Keratinocyte (primary cell): ENCODE measurements around the gene SNCG.

Experiments
- EZH2 ChIP-seq: IDR thresholded peaks from one replicate; pipeline ENCODE4 v1.6.1; 2012; ENCODE audit warnings: inconsistent platforms, mild to moderate bottlenecking, low read length, moderate library complexity
- TF ChIP-seq, protein P1 (sequence below), 3 experiments: IDR thresholded peaks in 1 of 3; conservative IDR thresholded peaks in 1 of 3; optimal IDR thresholded peaks in 1 of 3; 2 replicates in 2 of 3; 3 replicates in 1 of 3; pipeline versions ENCODE3 to v1.5.1; 2011; ENCODE audit warnings: low read length in 3 of 3, mild to moderate bottlenecking in 3 of 3, moderate library complexity in 2 of 3, control low read depth in 1 of 3, inconsistent platforms in 1 of 3; ENCODE audit not compliant: insufficient read depth in 2 of 3; ENCODE audit errors: extremely low read depth in 1 of 3

DNA sequence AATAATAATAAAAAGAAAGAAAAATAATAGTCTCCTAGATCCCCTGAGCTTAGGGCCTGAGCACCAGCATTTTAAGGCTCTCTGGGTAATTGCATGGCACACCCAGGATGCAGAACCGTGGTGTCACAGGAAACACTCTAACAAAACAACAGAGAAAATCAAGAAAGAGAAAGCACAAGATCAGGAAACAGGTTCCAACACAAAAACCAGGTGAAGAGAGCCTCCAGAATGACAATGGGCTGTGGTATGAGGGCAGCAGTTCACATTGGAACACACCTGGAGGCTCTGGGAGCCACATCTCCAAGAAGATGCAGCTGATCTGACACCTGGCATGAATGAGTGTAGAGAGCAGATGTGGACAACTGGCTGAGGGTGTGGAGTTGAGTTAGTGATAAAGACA is 8.1 kb upstream of the SNCG start:
- TF ChIP-seq, protein P1, sequence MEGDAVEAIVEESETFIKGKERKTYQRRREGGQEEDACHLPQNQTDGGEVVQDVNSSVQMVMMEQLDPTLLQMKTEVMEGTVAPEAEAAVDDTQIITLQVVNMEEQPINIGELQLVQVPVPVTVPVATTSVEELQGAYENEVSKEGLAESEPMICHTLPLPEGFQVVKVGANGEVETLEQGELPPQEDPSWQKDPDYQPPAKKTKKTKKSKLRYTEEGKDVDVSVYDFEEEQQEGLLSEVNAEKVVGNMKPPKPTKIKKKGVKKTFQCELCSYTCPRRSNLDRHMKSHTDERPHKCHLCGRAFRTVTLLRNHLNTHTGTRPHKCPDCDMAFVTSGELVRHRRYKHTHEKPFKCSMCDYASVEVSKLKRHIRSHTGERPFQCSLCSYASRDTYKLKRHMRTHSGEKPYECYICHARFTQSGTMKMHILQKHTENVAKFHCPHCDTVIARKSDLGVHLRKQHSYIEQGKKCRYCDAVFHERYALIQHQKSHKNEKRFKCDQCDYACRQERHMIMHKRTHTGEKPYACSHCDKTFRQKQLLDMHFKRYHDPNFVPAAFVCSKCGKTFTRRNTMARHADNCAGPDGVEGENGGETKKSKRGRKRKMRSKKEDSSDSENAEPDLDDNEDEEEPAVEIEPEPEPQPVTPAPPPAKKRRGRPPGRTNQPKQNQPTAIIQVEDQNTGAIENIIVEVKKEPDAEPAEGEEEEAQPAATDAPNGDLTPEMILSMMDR (optimal IDR thresholded peaks at IDR 0.05 in 1 of 3, IDR thresholded peaks at IDR 0.05 in 1 of 3, conservative IDR thresholded peaks at IDR 0.05 in 1 of 3; ENCODE audit: extremely low read depth in 1 of 3, insufficient read depth in 2 of 3, low read length in 3 of 3) = no peak
- no peak for TF ChIP-seq EZH2
